Measurements from ENCODE around the gene SMAP1. TPM values are rescaled to one million over a fixed set of nuclear protein-coding genes. Genes with fewer than 3 reads are reported as not detected.
"Not testable (repeated sequence)": the region's sequence is repeated elsewhere in the genome, so short reads cannot be mapped to it uniquely, and the experiment has no call there.

The SMAP1 gene
- total RNA-seq, 1 donor from 2014 or later = 33.3 TPM

DNA sequence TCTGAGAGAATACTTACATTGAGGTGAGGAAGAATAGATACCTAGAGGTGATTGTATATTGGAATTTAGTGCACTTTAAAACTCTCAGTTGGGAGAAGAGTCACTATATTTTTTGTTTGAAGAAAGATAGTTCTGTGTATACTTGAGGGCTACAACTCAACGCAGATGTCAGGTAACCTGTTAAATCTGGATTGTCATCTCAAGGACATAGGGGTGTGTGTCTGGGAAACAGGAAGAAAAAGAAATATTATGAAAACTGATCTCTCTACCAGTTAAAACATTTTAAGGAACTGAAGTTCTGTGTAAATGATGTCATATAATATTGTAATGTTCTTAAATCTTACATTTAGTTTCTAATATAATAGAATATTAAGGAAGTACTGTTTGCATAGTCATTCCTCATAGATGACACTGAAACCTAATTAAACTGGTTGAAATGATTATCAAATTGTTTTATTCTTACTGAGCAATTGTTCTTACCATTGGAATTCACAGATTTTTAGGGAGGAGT lies 86.2 kb downstream of the SMAP1 start:
- Mint-ChIP-seq H3K36me3 (ENCODE audit: unreplicated experiment) (no peaks in the 10 kb centered on the region), H3K9me3 (ENCODE audit: unreplicated experiment) (no peaks in the 10 kb centered on the region), H3K4me3 (ENCODE audit: unreplicated experiment) (no peak overlapping the region), H3K4me1 (ENCODE audit: low read depth, unreplicated experiment) (no peaks in the 10 kb centered on the region), H3K27me3 (ENCODE audit: unreplicated experiment) (no peaks in the 10 kb centered on the region), H3K27ac (ENCODE audit: unreplicated experiment) (no peak overlapping the region)
- TF ChIP-seq CTCF (IDR thresholded peaks at IDR 0.05; ENCODE audit: partially characterized antibody, unreplicated experiment) = no peak
- DNase-seq = no peak

- H3K27ac Mint-ChIP-seq (ENCODE audit: unreplicated experiment) = no peak overlapping the region
- DNase-seq = no peak
- TF ChIP-seq CTCF (IDR thresholded peaks at IDR 0.05; ENCODE audit: partially characterized antibody, unreplicated experiment) = no peak
- no peaks in the 10 kb centered on the region for H3K9me3 Mint-ChIP-seq (ENCODE audit: unreplicated experiment)
- no peak overlapping the region for H3K4me3 Mint-ChIP-seq (ENCODE audit: unreplicated experiment)
- H3K4me1 Mint-ChIP-seq (ENCODE audit: low read depth, unreplicated experiment) = no peaks in the 10 kb centered on the region
- no peaks in the 10 kb centered on the region for H3K36me3 Mint-ChIP-seq (ENCODE audit: unreplicated experiment)
- no peaks in the 10 kb centered on the region for H3K27me3 Mint-ChIP-seq (ENCODE audit: unreplicated experiment)
Observed at GRCh38 chr6:70758883-70759282, 91.2 kb downstream of the SMAP1 start.

- Mint-ChIP-seq H3K4me1 (ENCODE audit: low read depth, unreplicated experiment) (no peaks in the 10 kb centered on the region), H3K36me3 (ENCODE audit: unreplicated experiment) (no peaks in the 10 kb centered on the region), H3K27ac (ENCODE audit: unreplicated experiment) (no peak overlapping the region), H3K27me3 (ENCODE audit: unreplicated experiment) (no peaks in the 10 kb centered on the region), H3K9me3 (ENCODE audit: unreplicated experiment) (no peaks in the 10 kb centered on the region), H3K4me3 (ENCODE audit: unreplicated experiment) (no peak overlapping the region)
- TF ChIP-seq CTCF (IDR thresholded peaks at IDR 0.05; ENCODE audit: partially characterized antibody, unreplicated experiment) = no peak
- DNase-seq = no peak
Observed at GRCh38 chr6:70763754-70764510, 96.2 kb downstream of the SMAP1 start.

DNA sequence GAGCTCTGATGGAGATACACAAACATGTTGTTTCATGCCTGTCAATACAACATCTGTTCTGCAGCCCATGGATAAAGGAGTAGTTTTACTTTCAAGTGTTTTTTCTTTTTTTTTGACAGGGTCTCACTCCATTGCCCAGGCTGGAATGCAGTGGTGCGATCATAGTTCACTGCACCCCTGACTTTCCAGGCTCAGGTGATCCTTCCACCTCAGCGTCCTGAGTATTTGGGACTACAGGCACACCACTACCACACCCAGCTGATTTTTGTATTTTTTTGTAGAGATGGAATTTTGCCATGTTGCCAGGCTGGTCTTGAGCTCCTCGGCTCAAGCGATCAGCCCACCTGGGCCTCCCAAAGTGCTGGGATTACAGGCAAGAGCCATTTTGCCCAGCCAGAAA lies 97.0 kb downstream of the SMAP1 start:
- H3K27ac Mint-ChIP-seq (ENCODE audit: unreplicated experiment) = no peak overlapping the region
- no peak for TF ChIP-seq CTCF (IDR thresholded peaks at IDR 0.05; ENCODE audit: partially characterized antibody, unreplicated experiment)
- no peak overlapping the region for H3K4me3 Mint-ChIP-seq (ENCODE audit: unreplicated experiment)
- DNase-seq = no peak
- H3K4me1 Mint-ChIP-seq (ENCODE audit: low read depth, unreplicated experiment) = no peaks in the 10 kb centered on the region
- no peaks in the 10 kb centered on the region for H3K9me3 Mint-ChIP-seq (ENCODE audit: unreplicated experiment)
- H3K36me3 Mint-ChIP-seq (ENCODE audit: unreplicated experiment) = no peaks in the 10 kb centered on the region
- H3K27me3 Mint-ChIP-seq (ENCODE audit: unreplicated experiment) = no peaks in the 10 kb centered on the region

DNA sequence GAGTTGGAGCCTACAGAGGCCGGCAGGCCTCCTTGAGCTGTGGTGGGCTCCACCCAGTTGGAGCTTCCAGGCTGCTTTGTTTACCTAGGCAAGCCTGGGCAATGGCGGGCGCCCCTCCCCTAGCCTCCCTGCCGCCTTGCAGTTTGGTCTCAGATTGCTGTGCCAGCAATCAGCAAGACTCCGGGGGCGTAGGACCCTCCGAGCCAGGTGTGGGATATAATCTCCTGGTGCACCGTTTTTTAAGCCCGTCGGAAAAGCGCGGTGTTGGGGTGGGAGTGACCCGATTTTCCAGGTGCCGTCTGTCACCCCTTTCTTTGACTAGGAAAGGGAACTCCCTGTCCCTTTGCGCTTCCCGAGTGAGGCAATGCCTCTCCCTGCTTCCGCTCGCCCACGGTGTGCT lies 103.7 kb downstream of the SMAP1 start:
- not testable (repeated sequence) for H3K4me3 Mint-ChIP-seq (ENCODE audit: unreplicated experiment); H3K27ac Mint-ChIP-seq (ENCODE audit: unreplicated experiment)

More for the DNA sequence above, 103.7 kb downstream of the SMAP1 start:
- not testable (repeated sequence) for DNase-seq; H3K27me3 Mint-ChIP-seq (ENCODE audit: unreplicated experiment); H3K4me1 Mint-ChIP-seq (ENCODE audit: low read depth, unreplicated experiment)
- Mint-ChIP-seq H3K36me3 (ENCODE audit: unreplicated experiment) (peaks cover 13% of the 10 kb centered on the region), H3K9me3 (ENCODE audit: unreplicated experiment) (peaks cover 10% of the 10 kb centered on the region)

Data from glutamatergic neuron (in vitro differentiated cells).